ENCODE results near the gene POLN.

GRCh38 chr4:2250357-2251072 is 8.6 kb upstream of the POLN start:
- TF ChIP-seq CTCF (optimal IDR thresholded peaks at IDR 0.05 in 1 of 3, IDR thresholded peaks at IDR 0.05 in 1 of 3, conservative IDR thresholded peaks at IDR 0.05 in 1 of 3; ENCODE audit: extremely low read depth in 1 of 3, insufficient read depth in 2 of 3, low read length in 3 of 3) (no peak), EZH2 (IDR thresholded peaks at IDR 0.05; ENCODE audit: low read length) (no peak)

Measured in keratinocyte (primary cell).